GM21423 (cell line): ENCODE data around the gene PFDN1.
A peak's percentile ranks its signal among the peaks of the same experiment; 100 is the strongest.

Experiments used
- ATAC-seq: cut with Tn5 transposase; IDR thresholded peaks from one replicate; pipeline ENCODE4 v1.9.1; 2021; ENCODE audit warnings: mild to moderate bottlenecking, moderate library complexity; ENCODE audit not compliant: unreplicated experiment

The PFDN1 gene

GRCh38 chr5:140329739-140330481 lies 27.0 kb upstream of the PFDN1 start:
- ATAC-seq: no peak

DNA sequence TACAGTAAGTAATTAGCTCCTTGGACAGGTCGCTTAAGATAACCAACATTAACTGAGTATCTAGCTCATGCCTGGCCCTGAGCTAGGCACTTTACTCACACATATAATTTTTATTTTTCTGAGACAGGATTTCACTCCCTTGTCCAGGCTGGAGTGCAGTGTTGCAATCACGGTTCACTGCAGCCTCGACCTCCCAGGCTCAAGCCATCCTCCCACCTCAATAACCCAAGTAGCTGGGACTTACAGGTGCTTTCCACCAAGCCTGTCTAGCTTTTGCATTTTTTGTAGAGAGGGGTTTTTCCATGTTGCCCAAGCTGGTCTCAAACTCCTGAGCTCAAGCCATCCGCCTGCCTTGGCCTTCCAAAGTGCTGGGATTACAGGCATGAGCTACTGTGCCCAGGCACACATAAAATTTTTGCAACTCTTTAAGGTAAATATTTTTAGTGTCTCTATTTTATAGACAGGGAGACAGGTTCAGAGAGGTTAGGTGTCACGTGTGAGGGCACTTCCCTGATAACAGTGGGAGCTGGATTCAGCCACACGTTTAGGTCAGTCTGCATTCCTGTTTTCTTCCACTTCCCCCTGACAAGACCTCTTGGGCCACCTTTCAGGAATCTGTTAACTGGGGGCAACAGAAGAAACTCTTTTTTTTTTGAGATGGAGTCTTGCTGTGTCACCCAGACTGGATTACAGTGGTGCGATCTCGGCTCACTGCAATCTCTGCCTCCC lies 25.3 kb upstream of the PFDN1 start:
- ATAC-seq: no peak

- ATAC-seq: no peak
Measured at GRCh38 chr5:140327589-140327988, 24.7 kb upstream of the PFDN1 start.

- ATAC-seq: no peak
Measured at GRCh38 chr5:140325486-140325885, 22.6 kb upstream of the PFDN1 start.

DNA sequence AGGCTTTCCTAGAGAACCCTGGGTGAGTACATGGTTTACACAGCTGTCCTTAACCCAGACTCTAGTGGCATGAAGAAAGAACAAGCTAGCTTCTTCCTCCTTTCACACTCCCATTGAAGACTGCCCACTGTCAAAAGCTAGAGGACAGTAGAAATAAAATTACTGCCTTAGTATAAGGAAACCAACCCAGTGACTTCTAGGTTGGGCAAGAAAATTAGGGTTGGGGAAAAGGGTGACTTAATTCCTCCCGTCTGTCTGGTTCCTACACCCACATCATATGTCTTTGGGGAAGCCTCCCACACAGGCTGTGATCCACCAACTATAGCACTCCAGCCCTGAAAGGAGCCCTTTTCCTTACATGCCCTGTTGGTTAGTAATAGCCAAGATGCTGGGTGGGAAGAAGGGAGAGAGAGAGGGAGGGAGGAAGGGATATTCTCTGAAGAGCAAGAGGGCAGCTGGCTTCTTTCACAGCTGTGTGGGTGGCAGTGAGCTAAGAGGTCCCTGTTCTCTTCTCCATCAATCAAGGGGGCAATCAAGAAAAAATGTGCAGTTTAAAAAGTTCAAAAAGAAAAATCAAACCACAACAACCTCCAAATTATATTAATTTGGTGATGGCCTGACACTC lies 21.8 kb upstream of the PFDN1 start:
- no peak for ATAC-seq

- ATAC-seq: no peak
Measured at GRCh38 chr5:140324041-140324600, 21.2 kb upstream of the PFDN1 start.

GRCh38 chr5:140322751-140323731 lies 20.1 kb upstream of the PFDN1 start:
- no peak for ATAC-seq

GRCh38 chr5:140321796-140322195 lies 18.9 kb upstream of the PFDN1 start:
- peak; percentile 49 for ATAC-seq

DNA sequence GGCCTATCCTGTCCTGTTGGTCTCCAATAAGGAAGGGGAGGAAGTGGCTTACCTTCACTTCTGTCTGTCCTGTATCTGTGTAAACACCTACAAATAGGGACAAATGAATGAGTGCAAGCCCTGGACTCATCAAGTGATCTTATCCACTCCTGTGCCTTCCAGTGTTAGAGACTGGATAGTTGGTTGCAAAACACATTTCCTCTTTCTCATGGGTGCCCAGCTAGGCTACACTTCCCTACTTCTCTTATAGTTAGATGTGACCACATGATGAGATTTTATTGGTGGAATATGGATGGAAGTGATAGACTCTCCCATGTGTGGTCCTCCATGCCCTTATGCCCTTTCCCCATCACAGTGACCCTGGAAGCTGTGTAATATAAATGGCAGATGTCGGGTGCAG lies 16.9 kb upstream of the PFDN1 start:
- no peak for ATAC-seq

DNA sequence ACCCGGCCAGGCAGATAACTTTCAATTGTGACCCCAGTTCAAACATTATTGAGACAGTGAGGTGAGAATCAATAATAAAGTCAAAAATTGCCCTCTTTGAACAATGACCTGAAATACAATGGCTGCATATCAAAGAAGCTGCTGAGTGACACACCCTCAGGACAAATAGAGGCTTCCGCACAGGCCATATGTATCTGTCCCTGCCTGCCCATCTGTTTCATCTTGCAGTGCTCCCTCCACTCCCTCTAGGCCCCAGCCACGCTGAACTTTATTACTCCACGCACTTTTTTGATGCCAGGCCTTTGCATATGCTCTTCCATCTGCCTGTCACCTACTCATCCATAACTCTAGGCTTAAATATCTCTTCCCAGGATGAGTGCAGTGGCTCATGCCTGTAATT lies 15.9 kb upstream of the PFDN1 start:
- ATAC-seq: no peak

GRCh38 chr5:140317859-140318258 lies 15.0 kb upstream of the PFDN1 start:
- no peak for ATAC-seq

DNA sequence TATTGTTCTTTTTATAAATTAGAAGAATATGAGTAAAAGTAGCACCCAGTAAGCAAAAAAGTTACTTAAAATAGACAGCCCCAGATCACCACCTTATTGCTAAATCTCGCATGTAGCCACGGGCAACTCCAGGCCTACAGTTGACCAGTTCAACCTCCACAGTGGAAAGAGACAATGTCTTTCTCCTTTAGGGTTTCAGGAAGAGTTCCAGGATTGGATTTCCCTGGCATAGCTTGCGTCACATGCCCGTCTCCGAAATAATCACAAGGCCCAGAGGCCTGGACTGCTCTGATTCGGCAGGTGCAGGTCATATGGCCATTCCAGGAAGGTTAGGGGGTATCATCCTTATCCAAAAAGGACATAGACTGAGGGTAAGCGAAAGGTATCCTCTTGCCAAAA lies 9.9 kb upstream of the PFDN1 start:
- ATAC-seq: no peak

GRCh38 chr5:140312067-140312790 lies 9.3 kb upstream of the PFDN1 start:
- ATAC-seq: no peak

DNA sequence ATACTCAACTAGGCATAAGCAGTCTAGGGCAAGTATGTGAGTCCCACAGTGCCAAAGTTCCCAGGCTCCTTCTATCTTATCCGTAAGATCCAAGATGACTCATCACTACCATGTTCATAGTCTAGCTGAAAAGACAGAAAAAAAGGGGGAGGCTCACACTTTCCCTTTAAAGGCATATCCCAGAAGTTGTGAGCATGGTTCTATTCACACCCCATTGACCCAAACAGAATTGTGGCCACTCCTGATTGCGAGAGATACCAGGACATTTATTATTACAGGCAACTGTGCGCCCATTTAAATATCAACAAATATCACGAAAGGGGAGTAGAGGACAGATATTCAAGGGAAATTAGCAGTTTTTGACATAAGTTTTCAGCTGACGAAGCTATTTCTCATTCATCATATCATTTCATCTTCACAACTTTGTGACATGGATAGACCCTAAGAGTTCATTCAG lies 8.1 kb upstream of the PFDN1 start:
- ATAC-seq: no peak

GRCh38 chr5:140310434-140310833 lies 7.5 kb upstream of the PFDN1 start:
- ATAC-seq: no peak

DNA sequence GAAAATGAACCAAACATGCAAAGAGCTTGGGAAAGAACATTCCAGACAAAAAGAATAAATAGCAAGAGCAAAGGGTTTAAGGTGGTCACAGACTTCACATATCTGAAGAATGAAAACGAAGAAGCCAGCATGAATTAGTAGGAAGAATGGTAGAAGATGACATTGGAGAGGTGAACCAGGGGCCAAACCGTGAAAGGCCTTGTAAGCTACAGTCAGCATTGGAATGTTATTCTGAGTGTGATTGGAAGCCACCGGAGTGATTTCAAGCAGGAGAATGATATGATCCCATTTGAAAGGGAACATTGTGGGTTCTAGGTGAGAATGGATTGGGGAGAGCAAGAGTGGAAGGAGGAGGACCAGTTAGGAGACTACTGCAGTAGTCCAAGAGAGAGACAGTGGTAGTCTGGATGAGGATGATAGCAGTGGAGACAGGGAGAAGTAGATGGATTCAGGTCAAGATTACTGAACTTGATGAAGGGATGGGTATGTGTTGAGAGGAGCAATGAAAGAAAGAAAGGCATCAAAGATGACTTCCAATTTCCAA lies 6.9 kb upstream of the PFDN1 start:
- no peak for ATAC-seq

DNA sequence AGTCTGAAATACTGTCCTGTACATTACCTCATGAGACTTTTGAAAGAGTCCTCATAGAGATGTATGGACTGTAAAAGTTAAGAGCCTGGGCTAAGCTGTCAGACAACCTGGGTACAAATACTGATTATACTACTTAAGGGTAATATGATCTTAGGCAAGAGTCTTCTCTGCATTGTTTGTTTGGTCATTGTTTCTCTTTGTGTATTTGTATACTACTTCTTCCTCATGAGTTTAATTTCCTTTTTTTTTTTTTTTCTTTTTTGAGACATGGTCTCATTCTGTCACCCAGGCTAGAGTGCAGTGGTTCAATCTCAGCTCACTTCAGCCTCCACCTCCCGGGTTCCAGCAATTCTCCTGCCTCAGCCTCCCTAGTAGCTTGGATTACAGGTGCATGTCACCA lies 2.6 kb upstream of the PFDN1 start:
- ATAC-seq: no peak

DNA sequence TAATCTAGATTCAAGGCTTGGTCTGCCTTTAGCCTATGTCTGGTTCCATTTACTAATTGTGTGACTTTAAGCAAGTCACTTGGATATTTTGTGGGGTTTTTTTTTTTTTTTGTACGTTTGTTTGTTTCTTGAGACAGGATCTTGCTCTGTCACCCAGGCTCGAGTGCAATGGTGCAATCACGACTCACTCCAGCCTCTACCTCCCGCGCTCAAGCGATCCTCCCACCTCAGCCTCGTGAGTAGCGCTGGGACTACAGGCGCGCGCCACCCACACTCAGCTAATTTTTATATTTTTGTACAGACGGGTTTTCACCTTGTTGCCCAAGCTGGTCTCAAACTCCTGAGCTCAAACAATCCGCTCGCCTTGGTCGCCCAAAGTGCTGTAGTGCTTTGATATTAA lies 1.1 kb upstream of the PFDN1 start:
- no peak for ATAC-seq

DNA sequence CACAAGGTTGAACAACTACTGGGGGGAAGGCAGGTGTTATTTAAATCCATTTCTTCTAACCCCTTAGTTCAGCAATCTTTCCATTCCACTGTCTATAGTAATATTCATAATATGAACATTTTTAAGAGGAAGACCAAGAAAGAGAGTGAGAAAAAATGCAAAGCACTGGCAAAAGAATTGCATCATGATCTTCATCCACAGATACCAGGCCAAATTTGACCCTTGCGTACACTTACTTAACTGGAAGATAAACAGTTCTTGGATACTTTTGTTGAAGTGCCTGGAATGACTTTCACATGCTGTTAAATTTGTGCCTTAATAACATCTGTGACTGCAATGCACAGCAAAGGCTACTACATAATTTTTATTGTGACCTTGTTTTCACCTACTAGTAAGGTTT lies 1.8 kb downstream of the PFDN1 start:
- no peak for ATAC-seq

DNA sequence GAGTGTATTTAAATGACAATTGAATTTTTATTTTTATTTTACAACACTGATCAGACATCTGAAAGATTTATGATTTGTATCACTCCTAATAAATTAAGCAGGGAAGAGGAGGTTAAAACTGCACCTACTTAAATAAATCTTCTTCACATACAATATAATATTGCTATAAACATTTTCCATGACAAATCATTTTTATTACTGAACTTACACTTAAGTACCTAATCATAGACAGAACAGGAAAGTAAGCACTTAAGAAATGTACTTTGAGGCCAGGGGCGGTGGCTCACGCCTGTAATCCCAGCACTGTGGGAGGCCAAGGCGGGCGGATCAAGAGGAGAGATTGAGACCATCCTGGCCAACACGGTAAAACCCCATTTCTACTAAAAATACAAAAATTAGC lies 3.8 kb downstream of the PFDN1 start:
- ATAC-seq: no peak
